Epidermal melanocyte (primary cell): ENCODE data around the gene CALHM4.
A peak's percentile ranks its signal among the peaks of the same experiment; 100 is the strongest.

ENCODE experiments used
- DNase-seq: peaks from one replicate; pipeline ENCODE4 v3.0.0; 2011; ENCODE audit warnings: low spot score; ENCODE audit not compliant: insufficient read length

Gene CALHM4

GRCh38 chr6:116542426-116542825 lies 11.1 kb upstream of the CALHM4 start:
- no peak for DNase-seq

GRCh38 chr6:116543149-116543548 lies 10.4 kb upstream of the CALHM4 start:
- no peak for DNase-seq

GRCh38 chr6:116545651-116546050 lies 7.9 kb upstream of the CALHM4 start, which contains the start of gene TRAPPC3L:
Gene TRAPPC3L (minus strand): TSS chr6:116545684. CDS start chr6:116545514, 170 bp downstream.
- no peak for DNase-seq

GRCh38 chr6:116547358-116547757 lies 6.2 kb upstream of the CALHM4 start:
- no peak for DNase-seq

- DNase-seq = no peak
Measured at GRCh38 chr6:116550796-116551195, 2.8 kb upstream of the CALHM4 start.

- no peak for DNase-seq
Measured at GRCh38 chr6:116556065-116556464, 2.5 kb downstream of the CALHM4 start.

- no peak for DNase-seq
Measured at GRCh38 chr6:116556814-116557415, 3.4 kb downstream of the CALHM4 start.

- no peak for DNase-seq
Measured at GRCh38 chr6:116557893-116558292, 4.3 kb downstream of the CALHM4 start.

- DNase-seq = no peak
Measured at GRCh38 chr6:116560130-116560529, 6.6 kb downstream of the CALHM4 start.

- DNase-seq = peak; percentile 57
Measured at GRCh38 chr6:116561377-116562018, 7.9 kb downstream of the CALHM4 start.

- no peak for DNase-seq
Measured at GRCh38 chr6:116562019-116562403, 8.5 kb downstream of the CALHM4 start.

GRCh38 chr6:116562614-116563013 lies 9.1 kb downstream of the CALHM4 start:
- no peak for DNase-seq

GRCh38 chr6:116563830-116564229 lies 10.3 kb downstream of the CALHM4 start:
- DNase-seq = no peak

GRCh38 chr6:116564311-116564710 lies 10.8 kb downstream of the CALHM4 start:
- DNase-seq = no peak

- DNase-seq = no peak
Measured at GRCh38 chr6:116564921-116565872, 11.6 kb downstream of the CALHM4 start.

- DNase-seq = no peak
Measured at GRCh38 chr6:116568111-116568510, 14.6 kb downstream of the CALHM4 start.

- DNase-seq = no peak
Measured at GRCh38 chr6:116568821-116569755, 15.5 kb downstream of the CALHM4 start.

- DNase-seq = peak; percentile 89
Measured at GRCh38 chr6:116570856-116571682, 17.5 kb downstream of the CALHM4 start, which contains the start of gene RWDD1. Gene RWDD1 (plus strand): TSS chr6:116571504. CDS start chr6:116571583, 79 bp downstream.

GRCh38 chr6:116571683-116572000 lies 18.1 kb downstream of the CALHM4 start:
- DNase-seq = no peak

GRCh38 chr6:116572162-116572561 lies 18.6 kb downstream of the CALHM4 start:
- DNase-seq = peak; percentile 38
